HG02623 (cell line): Measurements from ENCODE around the gene LMNA.
"Not testable (repeated sequence)": the region's sequence is repeated elsewhere in the genome, so short reads cannot be mapped to it uniquely, and the experiment has no call there.

Experiments
- ATAC-seq: cut with Tn5 transposase; IDR thresholded peaks from one replicate; pipeline ENCODE4 v1.9.1; 2021; ENCODE audit warnings: moderate library complexity; ENCODE audit not compliant: unreplicated experiment

Gene LMNA

DNA sequence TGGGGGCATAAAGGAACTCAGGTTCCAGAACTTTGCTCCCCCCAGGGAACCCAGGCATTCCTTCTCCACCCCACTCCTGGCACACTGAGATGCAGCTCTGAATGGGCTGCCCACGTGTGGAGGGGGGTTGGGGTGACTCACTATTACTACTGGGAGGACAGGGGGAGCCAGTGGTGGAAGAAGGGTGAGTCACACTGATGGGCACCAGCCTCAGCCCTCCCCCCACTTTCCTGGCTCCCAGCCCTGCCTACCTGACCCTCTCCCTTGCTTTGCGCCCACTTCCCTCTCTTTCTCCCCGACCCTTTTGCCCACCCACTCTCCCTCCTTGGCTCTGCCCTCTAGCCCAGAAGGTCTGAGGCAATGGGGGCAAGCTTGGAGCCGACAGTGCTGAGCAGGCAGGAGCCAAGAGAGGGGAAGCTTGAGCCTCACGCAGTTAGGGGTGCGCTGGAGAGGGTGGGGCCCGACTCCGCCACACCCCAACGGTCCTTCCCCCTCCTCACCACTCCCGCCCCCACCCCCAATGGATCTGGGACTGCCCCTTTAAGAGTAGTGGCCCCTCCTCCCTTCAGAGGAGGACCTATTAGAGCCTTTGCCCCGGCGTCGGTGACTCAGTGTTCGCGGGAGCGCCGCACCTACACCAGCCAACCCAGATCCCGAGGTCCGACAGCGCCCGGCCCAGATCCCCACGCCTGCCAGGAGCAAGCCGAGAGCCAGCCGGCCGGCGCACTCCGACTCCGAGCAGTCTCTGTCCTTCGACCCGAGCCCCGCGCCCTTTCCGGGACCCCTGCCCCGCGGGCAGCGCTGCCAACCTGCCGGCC, at the start of gene LMNA:
Gene LMNA (plus strand): TSS at position 611 of the 818 bp plus-strand sequence. CDS start 208 bp downstream, outside the sequence.
- peak; percentile 69 for ATAC-seq

GRCh38 chr1:156065212-156065611, 49.3 kb upstream of the LMNA start:
- ATAC-seq, result no peak

DNA sequence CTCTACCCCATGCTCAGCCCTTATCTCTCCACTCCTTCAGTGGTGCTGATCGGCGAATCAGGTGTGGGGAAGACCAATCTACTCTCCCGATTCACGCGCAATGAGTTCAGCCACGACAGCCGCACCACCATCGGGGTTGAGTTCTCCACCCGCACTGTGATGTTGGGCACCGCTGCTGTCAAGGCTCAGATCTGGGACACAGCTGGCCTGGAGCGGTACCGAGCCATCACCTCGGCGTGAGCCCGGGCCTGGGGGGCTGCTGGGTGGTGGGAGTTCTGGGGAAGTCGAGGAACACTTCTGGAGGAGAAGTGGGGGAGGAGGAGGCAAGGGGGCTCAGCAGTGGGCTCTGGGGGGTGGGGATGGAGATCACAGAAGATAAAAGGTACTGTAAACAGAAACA, 48.6 kb upstream of the LMNA start:
- ATAC-seq, result no peak

- ATAC-seq, result no peak
Measured at GRCh38 chr1:156067262-156067661, 47.2 kb upstream of the LMNA start.

DNA sequence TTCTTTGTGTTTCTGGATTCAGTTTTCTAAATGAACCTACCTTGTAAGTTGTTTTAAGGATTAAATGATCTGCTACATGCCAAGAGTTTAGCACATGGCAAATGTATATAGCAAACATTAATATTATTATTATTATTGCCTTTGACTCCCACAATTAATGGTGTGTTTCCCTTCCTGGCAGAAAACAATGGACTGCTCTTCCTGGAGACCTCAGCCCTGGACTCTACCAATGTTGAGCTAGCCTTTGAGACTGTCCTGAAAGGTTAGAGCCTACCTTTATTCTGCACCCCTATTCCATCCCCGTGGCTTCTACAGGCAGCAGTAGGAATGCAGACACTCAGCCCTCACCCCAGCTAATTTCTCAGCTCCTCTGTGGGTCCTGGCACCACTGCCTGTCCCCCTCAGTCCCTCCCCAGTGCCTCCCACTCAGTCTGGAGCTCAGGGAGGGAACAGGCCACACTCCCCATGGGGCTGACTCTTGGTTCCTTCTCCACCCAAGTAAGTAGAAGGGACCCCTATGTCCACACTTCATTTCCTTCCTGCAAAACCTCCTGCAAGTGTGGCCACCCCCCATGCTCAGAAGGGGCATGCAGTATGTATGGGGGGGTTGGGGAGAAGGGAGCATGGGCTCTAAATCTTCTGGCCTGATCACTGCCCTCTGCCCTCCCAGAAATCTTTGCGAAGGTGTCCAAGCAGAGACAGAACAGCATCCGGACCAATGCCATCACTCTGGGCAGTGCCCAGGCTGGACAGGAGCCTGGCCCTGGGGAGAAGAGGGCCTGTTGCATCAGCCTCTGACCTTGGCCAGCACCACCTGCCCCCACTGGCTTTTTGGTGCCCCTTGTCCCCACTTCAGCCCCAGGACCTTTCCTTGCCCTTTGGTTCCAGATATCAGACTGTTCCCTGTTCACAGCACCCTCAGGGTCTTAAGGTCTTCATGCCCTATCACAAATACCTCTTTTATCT, 44.7 kb upstream of the LMNA start:
- no peak for ATAC-seq

DNA sequence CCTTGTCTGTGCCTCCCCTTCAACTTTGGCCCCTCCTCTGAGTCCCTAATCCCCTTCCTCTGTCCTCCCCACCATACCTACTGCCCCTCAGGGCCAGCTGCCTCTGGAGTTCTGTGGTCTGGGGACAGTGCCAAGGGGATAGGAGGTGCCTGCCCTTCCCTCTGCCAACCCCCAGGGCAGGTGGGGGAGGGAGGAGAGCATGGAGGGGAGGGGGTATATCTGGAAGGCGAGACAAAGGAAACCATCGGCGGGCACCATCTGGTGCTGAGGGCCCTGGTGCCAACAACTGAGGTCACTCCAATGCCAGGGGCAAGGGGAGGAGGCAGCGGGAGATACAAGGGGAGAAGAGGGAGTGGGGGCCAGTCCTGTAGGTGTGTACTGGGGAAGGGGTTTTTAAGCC, 44.0 kb upstream of the LMNA start:
- ATAC-seq, result no peak

DNA sequence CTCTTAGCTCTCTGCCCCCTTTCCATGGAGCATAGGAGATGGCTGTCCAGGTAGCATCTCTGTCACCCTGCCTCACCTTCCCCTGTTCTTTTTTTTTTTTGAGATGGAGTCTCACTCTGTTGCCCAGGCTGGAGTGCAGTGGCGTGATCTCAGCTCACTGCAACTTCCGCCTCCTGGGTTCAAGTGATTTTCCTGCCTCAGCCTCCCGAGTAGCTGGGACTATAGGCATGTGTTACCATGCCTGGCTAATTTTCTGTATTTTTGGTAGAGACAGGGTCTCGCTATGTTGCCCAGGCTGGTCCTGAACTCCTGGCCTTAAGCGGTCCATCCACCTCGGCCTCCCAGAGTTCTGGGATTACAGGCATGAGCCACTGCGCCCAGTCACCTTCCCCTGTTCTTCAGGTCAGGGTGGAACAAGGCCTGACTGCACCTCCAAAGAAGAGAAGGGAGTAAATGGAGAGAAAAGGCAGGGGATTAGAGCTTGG, 43.1 kb upstream of the LMNA start:
- ATAC-seq, result not testable (repeated sequence)

- ATAC-seq, result no peak
Measured at GRCh38 chr1:156072251-156072650, 42.3 kb upstream of the LMNA start.

GRCh38 chr1:156073110-156073687, 41.3 kb upstream of the LMNA start:
- no peak for ATAC-seq

GRCh38 chr1:156073740-156074139, 40.8 kb upstream of the LMNA start:
- ATAC-seq, result no peak

DNA sequence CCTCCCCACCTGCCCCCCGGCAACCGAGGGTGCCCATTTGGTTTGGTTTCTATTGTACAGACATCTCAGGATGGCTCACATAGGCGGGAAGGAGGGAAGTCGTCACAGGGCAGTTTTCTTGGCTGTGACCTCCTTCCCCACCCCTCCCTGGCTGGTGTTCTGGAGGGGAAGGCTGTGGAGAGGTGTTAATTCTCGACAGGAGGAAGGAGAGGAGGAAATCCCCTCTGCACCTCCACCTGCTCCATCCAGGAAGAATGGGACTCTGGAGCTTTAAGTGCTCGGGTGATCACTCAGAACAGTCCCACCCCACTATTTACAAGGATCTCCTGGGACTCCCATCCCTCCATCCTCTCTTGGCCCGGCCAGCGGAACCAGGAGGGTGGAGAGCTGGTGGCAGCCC, 39.9 kb upstream of the LMNA start:
- no peak for ATAC-seq

GRCh38 chr1:156075162-156075561, 39.3 kb upstream of the LMNA start:
- ATAC-seq, result no peak

GRCh38 chr1:156075775-156076204, 38.7 kb upstream of the LMNA start:
- no peak for ATAC-seq

- ATAC-seq, result no peak
Measured at GRCh38 chr1:156076609-156077429, 37.7 kb upstream of the LMNA start.

DNA sequence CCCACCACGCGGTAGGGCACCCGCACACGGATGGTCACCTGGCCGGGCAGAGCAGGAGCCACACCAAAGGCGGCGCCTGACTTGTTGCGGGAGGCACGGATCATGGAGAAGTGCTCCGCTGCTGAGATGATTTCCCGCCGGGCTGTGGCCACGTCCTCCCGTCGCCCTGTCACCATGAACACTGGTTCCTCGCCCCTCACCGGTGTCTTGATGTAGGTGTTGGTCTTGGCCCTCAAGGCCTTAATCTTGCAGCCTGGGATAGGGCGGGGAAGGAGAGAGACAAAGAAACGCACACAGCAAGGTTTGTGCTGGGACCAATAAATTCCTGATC, 37.1 kb upstream of the LMNA start:
- no peak for ATAC-seq

DNA sequence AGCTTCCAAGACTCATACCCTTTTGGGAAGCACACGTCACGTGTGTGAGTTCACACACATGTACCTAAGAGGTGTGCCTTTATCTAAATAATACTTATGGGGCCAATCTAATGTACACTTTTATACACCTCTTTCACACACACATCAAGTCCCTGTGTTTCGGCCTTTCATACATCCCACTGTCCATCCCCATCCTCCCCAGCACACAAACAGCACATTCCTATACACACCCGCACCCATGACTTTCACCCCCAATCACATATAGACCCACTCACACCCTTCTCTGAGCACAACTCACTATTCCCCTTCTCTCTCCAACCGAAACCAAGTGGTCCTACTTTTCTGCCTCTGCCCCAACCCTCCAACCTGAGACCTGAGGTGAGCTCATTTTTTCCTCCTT, 35.8 kb upstream of the LMNA start:
- no peak for ATAC-seq

DNA sequence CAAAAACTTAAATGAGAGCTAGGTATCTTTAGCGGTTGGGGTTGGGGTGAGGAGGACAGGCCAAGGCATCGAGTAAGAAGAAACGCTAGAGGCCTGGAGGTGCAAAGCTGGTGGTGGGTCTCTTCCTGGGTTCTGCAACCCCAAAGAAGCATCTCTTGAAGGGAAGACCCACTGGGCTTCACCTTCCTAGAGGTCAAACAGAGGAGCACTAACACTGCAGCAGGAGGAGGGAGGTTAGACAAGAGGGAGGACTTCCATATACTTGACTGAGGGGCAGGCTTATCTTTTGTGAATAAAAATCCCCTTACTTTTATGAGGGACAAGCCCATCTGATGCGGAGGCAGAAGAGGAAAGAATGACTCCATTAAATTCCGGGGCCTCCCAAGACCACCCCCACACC, 34.7 kb upstream of the LMNA start:
- no peak for ATAC-seq

- no peak for ATAC-seq
Measured at GRCh38 chr1:156080241-156080862, 34.2 kb upstream of the LMNA start.

DNA sequence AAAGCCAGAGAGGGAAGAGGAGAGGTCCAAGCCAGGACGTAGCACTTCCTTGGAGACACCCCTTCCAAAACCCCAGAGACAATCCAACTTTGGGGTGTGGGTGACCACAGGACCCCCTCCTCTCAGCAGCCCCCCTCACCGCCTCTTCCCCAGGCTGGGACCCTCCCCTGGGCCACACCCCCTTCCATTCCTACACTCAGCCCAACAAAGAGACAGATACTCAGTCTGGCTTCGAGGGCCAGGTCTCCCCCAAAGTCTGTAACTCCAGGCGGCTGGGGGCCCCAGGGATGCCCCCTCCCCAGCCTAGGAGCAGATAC, 33.7 kb upstream of the LMNA start:
- ATAC-seq, result no peak

GRCh38 chr1:156081180-156081916, 33.2 kb upstream of the LMNA start:
- ATAC-seq, result no peak
